ENCODE measurements around the gene TACC3.

DNA sequence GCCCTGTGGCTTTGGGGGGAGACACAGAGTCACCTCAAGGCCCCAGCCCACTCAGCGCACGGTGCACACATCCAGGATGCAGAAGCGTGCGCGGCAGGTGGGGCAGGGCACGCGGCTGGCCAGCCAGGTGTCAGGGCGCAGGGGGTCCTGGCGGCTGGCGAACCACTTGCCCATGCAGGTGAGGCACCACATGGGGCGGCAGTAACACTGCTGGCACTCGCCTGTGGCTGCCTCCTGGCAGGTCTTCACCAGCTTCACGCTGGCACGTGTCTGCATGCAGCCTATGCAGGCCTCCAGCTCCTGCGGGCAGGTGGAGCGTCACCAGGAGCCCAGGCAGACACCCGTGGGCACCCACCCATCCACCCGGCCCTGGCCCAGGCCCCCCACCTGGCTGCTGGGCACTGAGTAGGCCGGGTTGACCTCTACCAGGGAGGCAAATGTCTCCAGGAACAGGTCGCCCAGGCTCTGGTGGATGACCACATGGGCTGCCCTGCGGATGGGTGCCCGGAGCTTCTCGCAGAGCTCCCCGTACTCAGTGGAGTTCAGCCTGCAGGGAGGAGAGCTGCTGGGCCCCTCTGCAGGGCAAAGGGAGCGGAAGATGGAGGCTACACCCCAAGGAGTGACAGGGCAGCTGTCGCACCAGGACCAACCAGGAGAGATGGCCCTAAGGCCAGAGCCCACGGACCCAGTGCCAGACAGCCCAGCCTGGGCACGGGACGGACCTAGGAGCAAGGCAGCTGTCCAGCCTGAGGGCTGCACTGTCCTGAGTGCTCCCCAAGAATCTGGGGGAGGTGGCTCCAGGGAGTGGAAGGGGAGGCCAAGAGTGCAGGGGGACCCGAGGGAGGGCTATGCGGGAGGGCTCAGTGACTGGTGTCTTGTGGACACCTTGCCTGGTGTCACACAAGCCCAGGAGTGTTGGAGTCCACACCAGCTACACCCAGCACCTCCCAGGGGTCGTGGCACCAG is 3.9 kb upstream of the TACC3 start:
- TF ChIP-seq NFRKB (IDR thresholded peaks at IDR 0.05) (no peak), FOXK2 (IDR thresholded peaks at IDR 0.05) (no peak), BHLHE40 (IDR thresholded peaks at IDR 0.05; ENCODE audit: borderline replicate concordance) (no peak), FOXA1 (IDR thresholded peaks at IDR 0.05) (no peak), SUZ12 (IDR thresholded peaks at IDR 0.05) (no peak)

Data from HEK293T (cell line).